ENCODE measurements around the gene RPL27A.
"Not testable (repeated sequence)": the region's sequence is repeated elsewhere in the genome, so short reads cannot be mapped to it uniquely, and the experiment has no call there.

RPL27A gene
- total RNA-seq = 1,051 to 1,074 reads per million in 2 experiments

GRCh38 chr11:8682303-8683114 lies at the start of gene RPL27A, which contains the start of gene TRIM66:
TSS of gene RPL27A (plus strand) at chr11:8682792. CDS start at chr11:8682814, 22 bp downstream.
TSS of gene TRIM66 (minus strand) at chr11:8682665. CDS start at chr11:8672274, 10,391 bp downstream.
- peak; percentile 98 for DNase-seq (ENCODE audit: low read depth)

- DNase-seq (ENCODE audit: low read depth) = no peak
These were observed 48.1 kb upstream of the RPL27A start for GRCh38 chr11:8634498-8634897.

GRCh38 chr11:8636127-8636526 lies 46.5 kb upstream of the RPL27A start:
- DNase-seq (ENCODE audit: low read depth) = no peak

GRCh38 chr11:8638300-8638699 lies 44.3 kb upstream of the RPL27A start:
- DNase-seq (ENCODE audit: low read depth) = no peak

GRCh38 chr11:8639655-8640054 lies 42.9 kb upstream of the RPL27A start:
- no peak for DNase-seq (ENCODE audit: low read depth)

GRCh38 chr11:8640267-8640906 lies 42.2 kb upstream of the RPL27A start:
- no peak for DNase-seq (ENCODE audit: low read depth)

GRCh38 chr11:8641332-8641731 lies 41.3 kb upstream of the RPL27A start:
- no peak for DNase-seq (ENCODE audit: low read depth)

GRCh38 chr11:8642196-8642841 lies 40.3 kb upstream of the RPL27A start:
- no peak for DNase-seq (ENCODE audit: low read depth)

GRCh38 chr11:8646873-8647272 lies 35.7 kb upstream of the RPL27A start:
- DNase-seq (ENCODE audit: low read depth) = no peak

- DNase-seq (ENCODE audit: low read depth) = no peak
These were observed 33.2 kb upstream of the RPL27A start for GRCh38 chr11:8649361-8649760.

- DNase-seq (ENCODE audit: low read depth) = no peak
These were observed 32.1 kb upstream of the RPL27A start for GRCh38 chr11:8650401-8650990.

GRCh38 chr11:8652140-8652539 lies 30.5 kb upstream of the RPL27A start:
- no peak for DNase-seq (ENCODE audit: low read depth)

GRCh38 chr11:8654503-8654902 lies 28.1 kb upstream of the RPL27A start:
- DNase-seq (ENCODE audit: low read depth) = no peak

- no peak for DNase-seq (ENCODE audit: low read depth)
These were observed 26.3 kb upstream of the RPL27A start for GRCh38 chr11:8656291-8656690.

GRCh38 chr11:8658321-8659057 lies 24.1 kb upstream of the RPL27A start:
- no peak for DNase-seq (ENCODE audit: low read depth)

GRCh38 chr11:8661001-8661795 lies 21.4 kb upstream of the RPL27A start:
- no peak for DNase-seq (ENCODE audit: low read depth)

- DNase-seq (ENCODE audit: low read depth) = no peak
These were observed 17.4 kb upstream of the RPL27A start for GRCh38 chr11:8665222-8665621.

GRCh38 chr11:8670081-8670480 lies 12.5 kb upstream of the RPL27A start:
- DNase-seq (ENCODE audit: low read depth) = not testable (repeated sequence)

GRCh38 chr11:8671193-8671612 lies 11.4 kb upstream of the RPL27A start:
- DNase-seq (ENCODE audit: low read depth) = no peak

- no peak for DNase-seq (ENCODE audit: low read depth)
These were observed 10.9 kb upstream of the RPL27A start for GRCh38 chr11:8671651-8672062.

GRCh38 chr11:8672346-8672745 lies 10.2 kb upstream of the RPL27A start:
- no peak for DNase-seq (ENCODE audit: low read depth)

Measured in T follicular helper cell (primary cell).